Right lobe of liver (tissue), 6 donors: ENCODE measurements around the gene CCSER1. TPM values are rescaled to one million over a fixed set of nuclear protein-coding genes. Genes with fewer than 3 reads are reported as not detected.
"Not testable (repeated sequence)": the region's sequence is repeated elsewhere in the genome, so short reads cannot be mapped to it uniquely, and the experiment has no call there.

Source experiments
- ATAC-seq, 4 donors: fragments of 200-7000 bp; cut with Tn5 transposase; one replicate each; pipeline ENCODE4 v1.9.1; 2020; ENCODE audit warnings: mild to moderate bottlenecking in 4 of 4, moderate library complexity in 4 of 4
- DNase-seq, 3 donors: peaks; one replicate each; pipeline ENCODE4 v3.0.0-alpha.2; 2020
- H3K27ac ChIP-seq, 3 donors: fragments of 200-600 bp; one replicate each; pipeline ENCODE4 v1.8.0; 2022
- H3K27me3 ChIP-seq, 2 donors: fragments of 200-600 bp; one replicate each; pipeline ENCODE4 v1.8.0; 2022
- H3K36me3 ChIP-seq, 4 donors: fragments of 200-600 bp; sonication (generic) in 1 of 4; one replicate each; pipeline versions ENCODE4 v1.5.1 to v1.8.0; 2017 to 2022; ENCODE audit warnings: control low read depth in 1 of 4
- H3K4me1 ChIP-seq, 4 donors: fragments of 200-600 bp; sonication (generic) in 1 of 4; one replicate each; pipeline versions ENCODE4 v1.5.1 to v1.8.0; 2017 to 2022; ENCODE audit warnings: control low read depth in 1 of 4
- H3K4me3 ChIP-seq, 3 donors: fragments of 200-600 bp; one replicate each; pipeline ENCODE4 v1.8.0; 2022
- H3K9me3 ChIP-seq, 4 donors: fragments of 200-600 bp; sonication (generic) in 1 of 4; one replicate each; pipeline versions ENCODE4 v1.5.1 to v1.8.0; 2017 to 2022; ENCODE audit warnings: control low read depth in 1 of 4
- CTCF ChIP-seq, 4 donors: fragments of 200-600 bp in 3 of 4; fragments of 450-650 bp in 1 of 4; IDR thresholded peaks; one replicate each; pipeline versions ENCODE4 v1.5.1 to v1.8.0; 2016 to 2022; ENCODE audit warnings: antibody characterized with exemption in 4 of 4, mild to moderate bottlenecking in 2 of 4
- POLR2A ChIP-seq: fragments of 450-650 bp; IDR thresholded peaks from one replicate; pipeline ENCODE4 v1.6.1; 2017; ENCODE audit warnings: antibody characterized with exemption, mild to moderate bottlenecking
- WGBS: methylation state at CpG from one replicate; pipeline ENCODE4 v1.1.6; 2018; ENCODE audit warnings: low coverage, low lambda C conversion rate; ENCODE audit not compliant: insufficient coverage; ENCODE audit errors: missing lambda C conversion rate; 5-methylcytosine and 5-hydroxymethylcytosine counted together
- intact Hi-C, 2 donors: fragments of 100-400 bp; cut with DNase I; formaldehyde crosslinking; loops; one replicate each; pipeline versions ENCODE4 v1.11.2 to v1.14.1; 2022
- total RNA-seq, 6 experiments: library from RNA; depleted of rRNA in 2 of 6; stranded (reverse); fragments of >200 nt in 2 of 6; fragmentation: NEBNext Ultra II Directional in 3 of 6; extraction: Animal tissue kit (Norgen Biotek cat#: 25700) in 3 of 6; gene quantifications; one replicate each; pipeline versions ENCODE4 v1.1.0 to v1.2.4, GENCODE V29; 2016 to 2023
- donor health status: DM: no; HTN: yes; CAD: no.
- donor health status: DM: no; HTN: no; CAD: no.
- donor health status: DM: no; HTN: no; CAD: no.
- donor health status: DM: no; HTN: yes; CAD: no.
- donor health status: DM: no; HTN: yes; CAD: no.

CCSER1 gene
- total RNA-seq, 6 experiments from 2014 or later, result 0.15 to 1.00 (median 0.65) TPM

GRCh38 chr4:91123742-91124141, 996.5 kb downstream of the CCSER1 start:
- Histone ChIP-seq H3K4me1 (no peaks in the 10 kb centered on the region), H3K4me3 (no peak overlapping the region), H3K36me3 (no peaks in the 10 kb centered on the region), H3K9me3 (no peaks in the 10 kb centered on the region), H3K27ac (no peak overlapping the region), H3K27me3 (no peaks in the 10 kb centered on the region)
- TF ChIP-seq POLR2A (no peak), CTCF (IDR thresholded peaks at IDR 0.05) (no peak)
- intact Hi-C loops, result no loop called here
- ATAC-seq, result no peak
- no peak for DNase-seq

- Histone ChIP-seq H3K27ac (no peak overlapping the region), H3K27me3 (no peaks in the 10 kb centered on the region), H3K36me3 (no peaks in the 10 kb centered on the region), H3K4me1 (no peaks in the 10 kb centered on the region), H3K4me3 (no peak overlapping the region), H3K9me3 (no peaks in the 10 kb centered on the region)
- no peak for DNase-seq
- intact Hi-C loops, result no loop called here
- no peak for ATAC-seq
- 26% methylated on average over 2 of the region's 2 CpGs for WGBS
- TF ChIP-seq CTCF (IDR thresholded peaks at IDR 0.05), result no peak
- TF ChIP-seq POLR2A, result no peak
These were observed 1000.0 kb downstream of the CCSER1 start for GRCh38 chr4:91127192-91127591.

DNA sequence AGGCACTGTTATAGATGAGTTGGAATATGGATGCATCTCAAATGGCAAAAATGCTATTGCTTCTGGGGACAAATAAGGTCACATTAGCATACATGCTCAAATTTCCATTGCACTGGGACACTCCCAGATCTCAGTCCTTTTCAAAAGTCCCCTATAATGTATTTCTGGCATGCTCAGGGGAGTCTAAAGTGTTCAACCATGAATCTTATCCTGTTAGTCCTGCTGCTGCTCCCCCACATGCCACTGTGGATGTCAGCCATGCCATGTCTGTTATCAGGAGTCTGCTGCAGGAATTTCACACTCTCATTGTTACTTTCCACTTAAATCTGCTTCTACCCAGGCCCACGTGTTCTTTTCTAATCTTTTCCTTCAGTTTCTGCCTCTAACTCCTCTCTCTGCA, 1000.6 kb downstream of the CCSER1 start:
- Histone ChIP-seq H3K4me3 (no peak overlapping the region), H3K9me3 (no peaks in the 10 kb centered on the region), H3K36me3 (no peaks in the 10 kb centered on the region), H3K27ac (no peak overlapping the region), H3K4me1 (no peaks in the 10 kb centered on the region), H3K27me3 (no peaks in the 10 kb centered on the region)
- no peak for DNase-seq
- intact Hi-C loops, result no loop called here
- no peak for TF ChIP-seq CTCF (IDR thresholded peaks at IDR 0.05)
- no peak for TF ChIP-seq POLR2A
- ATAC-seq, result no peak
- 6% methylated on average over 1 of the region's 1 CpG for WGBS

GRCh38 chr4:91128519-91128918, 1001.3 kb downstream of the CCSER1 start:
- H3K4me3 ChIP-seq, result no peak overlapping the region
- TF ChIP-seq CTCF (IDR thresholded peaks at IDR 0.05) (no peak), POLR2A (no peak)
- H3K36me3 ChIP-seq, result no peaks in the 10 kb centered on the region
- no peaks in the 10 kb centered on the region for H3K9me3 ChIP-seq
- H3K4me1 ChIP-seq, result no peaks in the 10 kb centered on the region
- no peak overlapping the region for H3K27ac ChIP-seq
- intact Hi-C loops, result no loop called here
- WGBS, result 51% methylated on average over 4 of the region's 4 CpGs
- DNase-seq (no peak), ATAC-seq (no peak)
- H3K27me3 ChIP-seq, result no peaks in the 10 kb centered on the region

- WGBS, result 50% methylated on average over 2 of the region's 6 CpGs
- Histone ChIP-seq H3K27me3 (no peaks in the 10 kb centered on the region), H3K4me3 (no peak overlapping the region), H3K27ac (no peak overlapping the region), H3K36me3 (no peaks in the 10 kb centered on the region), H3K4me1 (no peaks in the 10 kb centered on the region), H3K9me3 (no peaks in the 10 kb centered on the region)
- intact Hi-C loops, result no loop called here
- ATAC-seq (no peak), DNase-seq (no peak)
- no peak for TF ChIP-seq CTCF (IDR thresholded peaks at IDR 0.05)
- TF ChIP-seq POLR2A, result no peak
These were observed 1019.9 kb downstream of the CCSER1 start for GRCh38 chr4:91147067-91147466.

- WGBS, result 60% methylated on average over 1 of the region's 4 CpGs
- DNase-seq, H3K4me1 ChIP-seq, H3K27me3 ChIP-seq, H3K27ac ChIP-seq, H3K9me3 ChIP-seq, intact Hi-C loops, ATAC-seq, H3K36me3 ChIP-seq, H3K4me3 ChIP-seq: not testable (repeated sequence)
These were observed 1026.8 kb downstream of the CCSER1 start for GRCh38 chr4:91154041-91154440.

DNA sequence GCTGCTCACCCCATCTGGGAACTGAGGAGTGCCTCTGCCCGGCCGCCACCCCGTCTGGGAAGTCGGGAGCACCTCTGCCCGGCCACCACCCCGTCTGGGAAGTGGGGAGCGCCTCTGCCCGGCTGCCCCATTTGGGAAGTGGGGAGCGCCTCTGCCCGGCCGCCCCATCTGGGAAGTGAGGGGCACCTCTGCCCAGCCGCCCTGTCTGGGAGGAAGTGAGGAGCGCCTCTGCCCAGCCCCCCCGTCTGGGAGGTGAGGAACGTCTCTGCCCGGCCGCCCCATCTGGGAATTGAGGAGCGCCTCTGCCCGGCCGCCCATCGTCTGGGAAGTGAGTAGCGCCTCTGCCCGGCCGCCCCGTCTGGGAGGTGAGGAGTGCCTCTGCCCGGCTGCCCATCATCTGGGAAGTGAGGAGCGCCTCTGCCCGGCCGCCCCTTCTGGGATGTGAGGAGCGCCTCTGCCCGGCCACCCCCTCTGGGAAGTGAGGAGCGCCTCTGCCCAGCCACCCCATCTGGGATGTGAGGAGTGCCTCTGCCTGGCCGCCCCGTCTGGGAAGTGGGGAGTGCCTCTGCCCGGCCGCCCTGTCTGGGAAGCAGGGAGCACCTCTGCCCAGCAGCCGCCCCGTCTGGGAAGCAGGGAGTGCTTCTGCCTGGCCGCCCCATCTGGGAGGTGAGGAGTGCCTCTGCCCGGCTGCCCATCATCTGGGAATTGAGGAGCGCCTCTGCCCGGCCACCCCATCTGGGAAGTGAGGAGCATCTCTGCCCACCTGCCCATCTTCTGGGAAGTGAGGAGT, 1040.9 kb downstream of the CCSER1 start:
- ATAC-seq, H3K4me1 ChIP-seq, H3K4me3 ChIP-seq, H3K27ac ChIP-seq, intact Hi-C loops, H3K36me3 ChIP-seq, DNase-seq, H3K27me3 ChIP-seq, H3K9me3 ChIP-seq: not testable (repeated sequence)
- 84% methylated on average over 6 of the region's 42 CpGs for WGBS
